ENCODE data around the gene LATS2.
"Not testable (repeated sequence)": the region's sequence is repeated elsewhere in the genome, so short reads cannot be mapped to it uniquely, and the experiment has no call there.

Gene LATS2

DNA sequence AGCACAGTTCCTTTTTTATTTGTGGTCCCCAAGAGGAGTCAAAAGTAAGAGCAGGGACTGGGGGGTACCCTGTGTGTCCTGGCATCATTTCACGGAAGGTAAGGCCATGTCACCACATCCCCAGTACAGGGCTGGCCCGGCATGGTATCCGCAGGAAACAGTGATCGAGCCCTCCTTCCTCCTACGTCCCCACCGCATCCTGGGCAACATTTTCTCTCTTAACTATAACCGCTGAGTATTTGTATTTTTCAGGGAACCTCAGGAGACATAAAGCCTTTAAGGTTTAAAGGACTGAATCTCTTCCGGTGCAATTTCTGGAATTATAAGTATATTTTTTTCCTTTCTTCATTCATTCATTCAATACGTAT, 13.6 kb upstream of the LATS2 start:
- DNase-seq, result peak; percentile 51

GRCh38 chr13:21074546-21074945, 13.2 kb upstream of the LATS2 start:
- DNase-seq, result no peak

GRCh38 chr13:21071924-21072323, 10.5 kb upstream of the LATS2 start:
- no peak for DNase-seq

DNA sequence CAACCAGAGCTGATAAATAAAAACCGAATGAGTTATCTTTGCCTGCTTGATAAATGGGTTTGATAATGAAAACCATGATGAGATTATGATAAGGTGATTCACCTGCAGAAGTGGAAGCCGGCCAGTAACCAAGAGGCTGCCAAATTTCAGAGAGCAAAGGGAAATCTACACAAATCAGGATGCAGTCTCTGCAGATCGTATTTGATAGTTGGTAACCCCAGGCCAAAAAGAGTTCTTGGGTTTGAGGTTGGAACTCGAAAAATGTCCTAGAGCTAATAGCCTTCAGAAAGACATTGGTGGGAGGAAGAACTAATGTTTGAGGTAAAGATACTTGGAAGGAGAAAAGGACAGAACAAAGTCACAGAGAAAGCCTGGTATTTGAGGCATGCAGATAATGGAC, 9.6 kb upstream of the LATS2 start:
- no peak for DNase-seq

DNA sequence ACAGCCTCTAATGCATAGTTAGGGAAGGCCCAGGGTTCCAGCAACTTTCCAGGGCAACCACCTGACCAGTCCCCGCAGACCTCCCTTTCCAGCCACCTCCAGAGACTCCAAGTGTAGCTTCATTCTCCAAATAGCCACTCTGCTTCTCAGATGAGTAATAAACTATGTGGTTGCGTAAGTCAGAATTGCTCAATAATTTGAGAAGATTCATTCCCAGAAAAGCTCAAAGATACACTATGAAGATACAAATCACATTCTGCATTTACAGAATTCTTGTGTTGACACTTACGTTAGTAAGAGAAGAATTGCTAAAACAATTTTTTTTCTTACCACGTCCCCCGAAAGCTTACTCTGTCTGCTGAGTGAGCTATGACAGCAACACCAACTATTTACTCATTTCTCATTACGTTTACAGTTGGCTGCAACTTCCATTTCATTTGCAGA, 8.2 kb upstream of the LATS2 start:
- DNase-seq, result no peak

- no peak for DNase-seq
These were observed 6.5 kb upstream of the LATS2 start for GRCh38 chr13:21067848-21068247.

GRCh38 chr13:21066946-21067345, 5.6 kb upstream of the LATS2 start:
- no peak for DNase-seq

DNA sequence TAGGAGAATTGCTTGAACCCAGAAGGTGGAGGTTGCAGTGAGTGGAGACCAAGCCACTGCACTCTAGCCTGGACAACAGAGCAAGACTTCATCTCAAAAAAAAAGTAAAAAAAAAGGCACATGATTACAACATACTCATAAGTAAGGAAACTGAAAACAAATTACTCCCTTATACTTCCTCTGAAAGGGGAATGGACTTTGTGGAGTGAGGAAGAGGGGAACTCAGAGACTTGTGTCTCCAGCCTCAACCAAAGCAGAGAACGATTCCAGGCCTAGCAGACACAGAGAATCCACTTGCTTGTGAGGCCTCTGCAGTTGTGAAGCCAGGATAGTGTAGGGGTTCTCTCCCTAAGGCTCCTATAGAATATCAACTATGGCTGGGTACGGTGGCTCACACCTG, 4.3 kb upstream of the LATS2 start:
- DNase-seq, result no peak

DNA sequence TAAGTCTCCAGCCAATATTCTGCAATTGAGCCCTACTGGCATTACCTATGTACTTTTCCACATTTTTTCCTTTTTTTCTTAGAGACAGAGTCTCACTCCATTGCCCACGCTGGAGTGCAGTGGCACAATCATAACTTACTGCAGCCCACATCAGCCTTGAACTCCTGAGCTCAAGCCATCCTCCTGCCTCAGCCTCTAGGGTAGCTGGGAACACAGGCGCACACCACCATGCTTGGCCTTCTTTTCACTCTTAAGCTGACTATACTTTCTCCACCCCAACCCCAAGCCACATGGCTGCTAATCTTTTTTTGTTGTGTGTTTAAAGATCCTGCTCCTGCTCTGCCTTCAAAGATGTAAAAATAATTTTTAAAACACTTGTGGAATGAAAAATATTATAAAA, 1.6 kb upstream of the LATS2 start:
- DNase-seq, result no peak

DNA sequence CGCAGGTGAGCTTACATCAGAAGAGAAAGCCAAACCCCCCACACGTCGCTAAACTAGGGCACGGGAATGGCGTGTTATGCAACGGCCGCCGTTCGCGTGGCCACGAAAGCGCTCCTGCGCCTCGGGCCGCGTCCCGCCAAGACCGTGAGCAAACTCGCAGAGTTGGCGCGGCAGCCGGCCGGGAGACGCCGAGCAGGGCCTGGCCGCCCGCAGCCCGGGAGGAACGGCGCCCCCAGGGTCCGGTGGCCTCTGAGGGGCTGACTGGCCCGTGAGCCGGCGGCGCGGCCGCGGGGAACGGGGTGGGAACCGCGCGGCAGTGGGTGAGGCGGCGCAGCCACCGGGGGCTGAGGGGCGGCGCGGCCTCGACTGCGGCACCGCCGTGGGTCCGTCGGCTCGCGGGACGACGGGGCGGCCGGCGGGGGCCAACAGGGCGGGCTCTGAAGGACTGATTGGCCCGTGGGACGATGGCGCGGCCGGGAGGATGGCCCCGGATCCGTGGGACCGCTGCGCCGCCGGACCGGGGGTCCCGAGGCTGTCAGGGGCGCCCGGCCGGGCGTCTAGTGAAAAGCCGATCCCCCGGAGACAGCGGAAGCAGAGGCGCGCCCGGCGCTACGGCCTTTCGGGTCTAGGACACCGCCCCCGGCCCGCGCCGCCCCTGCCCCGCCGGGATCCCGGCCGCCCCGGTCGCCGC, 903 bp downstream of the LATS2 start:
- DNase-seq, result no peak

- no peak for DNase-seq
These were observed 1.6 kb downstream of the LATS2 start for GRCh38 chr13:21059641-21060337.

DNA sequence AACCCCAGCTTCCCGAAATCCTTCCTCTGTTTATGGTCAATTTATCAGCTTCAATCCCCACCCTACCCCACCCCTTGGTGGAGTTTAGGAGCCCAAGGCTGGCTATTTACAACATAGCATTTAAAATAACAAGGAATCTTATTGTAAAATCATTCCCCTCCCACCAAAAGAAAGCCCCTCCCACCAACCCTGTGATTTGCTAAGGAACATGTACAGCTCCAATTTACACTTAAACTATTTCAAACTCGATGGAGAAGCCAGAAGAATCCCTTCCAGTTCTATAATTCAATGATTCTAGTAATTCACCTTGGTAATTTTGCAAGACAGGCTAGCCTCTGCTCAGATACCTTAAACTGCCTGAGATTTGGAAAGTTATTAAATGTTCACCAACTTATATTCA, 3.0 kb downstream of the LATS2 start:
- no peak for DNase-seq

GRCh38 chr13:21055511-21056045, 5.8 kb downstream of the LATS2 start:
- DNase-seq, result no peak

DNA sequence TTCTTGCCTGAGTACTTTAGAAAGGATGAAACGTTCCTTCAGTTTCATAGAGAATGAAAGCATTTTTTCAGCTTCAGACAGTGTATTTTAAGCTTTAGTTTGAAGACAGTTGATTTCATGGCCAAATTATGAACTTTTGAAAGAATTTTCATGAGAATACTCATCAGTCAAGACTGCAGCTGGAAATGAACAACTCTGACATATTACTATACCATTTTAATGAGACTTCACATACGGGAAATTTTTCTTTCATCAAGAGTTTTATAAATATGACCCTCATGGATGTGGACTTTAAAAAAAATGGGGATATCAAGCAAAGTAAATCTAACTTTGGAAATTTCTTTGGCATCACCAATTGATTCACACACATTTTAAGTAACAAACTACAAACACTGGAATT, 6.4 kb downstream of the LATS2 start:
- no peak for DNase-seq

DNA sequence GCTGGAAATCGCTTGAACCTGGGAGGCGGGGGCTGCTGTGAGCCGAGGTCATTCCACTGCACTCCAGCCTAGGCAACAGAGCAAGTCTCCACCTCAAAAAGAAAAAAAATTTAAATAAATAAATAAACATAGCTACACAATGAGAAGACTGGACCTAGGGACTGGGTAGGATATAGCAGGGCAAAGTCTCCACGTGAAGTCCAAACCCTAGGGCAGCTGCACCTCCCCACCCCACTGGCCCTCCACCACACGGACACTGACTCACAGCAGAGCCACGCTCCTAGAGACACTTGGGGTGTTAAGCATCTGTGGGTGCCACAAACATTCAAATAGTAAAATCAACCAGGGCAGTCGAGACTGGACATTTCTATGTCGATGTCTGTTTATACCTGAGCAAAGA, 7.1 kb downstream of the LATS2 start:
- DNase-seq, result no peak

- no peak for DNase-seq
These were observed 8.2 kb downstream of the LATS2 start for GRCh38 chr13:21053231-21053630.

DNA sequence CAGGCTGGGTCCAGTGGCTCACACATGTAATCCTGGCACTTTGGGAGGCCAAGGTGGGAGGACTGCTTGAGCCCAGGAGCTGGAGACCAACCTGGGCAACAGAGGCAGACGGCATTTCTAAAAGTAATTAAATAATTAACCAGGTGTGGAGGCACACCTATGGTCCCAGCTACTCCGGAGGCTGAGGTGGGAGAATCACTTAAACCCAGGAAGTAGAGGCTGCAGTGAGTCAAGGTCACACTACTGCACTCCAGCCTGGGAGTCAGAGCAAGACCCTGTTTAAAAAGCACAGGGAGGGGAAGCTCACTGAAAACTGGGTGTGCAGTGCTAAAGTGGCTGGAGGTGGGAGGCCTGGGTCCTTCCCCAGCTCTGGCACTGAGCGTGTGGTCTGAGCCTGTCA, 9.7 kb downstream of the LATS2 start:
- DNase-seq, result no peak

- no peak for DNase-seq
These were observed 10.8 kb downstream of the LATS2 start for GRCh38 chr13:21050288-21051197.

- not testable (repeated sequence) for DNase-seq
These were observed 11.7 kb downstream of the LATS2 start for GRCh38 chr13:21049731-21050130.

GRCh38 chr13:21048901-21049698, 12.3 kb downstream of the LATS2 start:
- no peak for DNase-seq

DNA sequence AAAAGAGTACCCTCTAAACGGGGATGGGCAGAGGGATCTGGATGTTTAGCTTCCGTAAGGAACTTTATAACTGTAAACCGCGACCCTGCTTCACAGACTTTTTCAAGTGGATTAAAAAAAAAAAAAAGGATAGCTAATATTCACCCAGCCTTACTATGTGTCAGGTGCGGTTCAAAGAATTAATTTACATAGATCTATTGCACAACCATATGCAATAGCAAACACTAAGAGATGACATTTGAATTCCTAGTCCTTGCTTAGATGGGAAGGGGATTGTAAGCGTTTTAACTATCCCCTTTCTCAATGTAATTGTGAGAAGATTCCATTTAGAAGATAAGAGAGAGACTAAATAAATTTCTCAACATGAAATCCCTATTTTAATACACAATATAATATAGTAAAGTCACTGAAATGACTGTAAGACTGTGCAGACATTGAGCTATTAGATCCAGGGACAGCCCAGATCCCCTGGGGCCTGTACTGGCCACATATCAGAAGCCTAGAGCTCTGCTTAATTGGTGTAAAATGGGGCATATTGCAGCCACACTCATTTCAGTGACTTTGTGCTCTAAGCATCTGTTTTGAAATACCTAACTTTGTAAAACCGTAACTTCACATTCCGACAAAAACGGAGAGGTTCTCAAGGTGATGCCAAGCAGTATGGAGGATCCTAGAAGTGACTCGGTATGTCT, 13.6 kb downstream of the LATS2 start:
- DNase-seq, result no peak

DNA sequence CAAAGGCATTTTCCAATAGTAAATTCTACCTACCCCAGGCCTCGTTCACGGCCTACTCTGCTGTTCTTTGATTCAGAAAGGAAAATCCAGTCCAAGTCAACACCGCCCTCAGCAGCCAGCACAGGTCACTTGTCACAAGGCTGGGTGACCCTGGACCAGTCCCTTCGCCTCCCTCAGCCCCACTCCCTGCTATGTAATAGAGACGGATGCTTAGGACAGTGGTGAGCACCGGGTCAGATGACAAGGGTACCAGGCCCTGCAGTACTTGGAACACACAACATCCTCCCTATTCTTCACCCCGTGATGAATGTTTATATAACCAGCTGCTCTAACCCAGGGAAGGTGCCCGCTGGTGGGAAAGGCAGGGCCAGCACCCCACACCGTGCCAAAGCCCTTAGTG, 14.3 kb downstream of the LATS2 start:
- DNase-seq, result no peak
